Heart left ventricle (tissue), 16 donors: ENCODE measurements around the gene TRIM46. TPM values are rescaled to one million over a fixed set of nuclear protein-coding genes. Genes with fewer than 3 reads are reported as not detected.

ENCODE experiments used
- ATAC-seq, 4 donors: fragments of 200-7000 bp; cut with Tn5 transposase; one replicate each; pipeline ENCODE4 v1.9.1; 2020 to 2022; ENCODE audit warnings: moderate library complexity in 4 of 4, mild to moderate bottlenecking in 3 of 4, moderate number of reproducible peaks in 1 of 4
- DNase-seq, 5 donors: peaks; one replicate each; pipeline ENCODE4 v3.0.0-alpha.2; 2020
- H3K27ac ChIP-seq, 12 donors: fragments of 200-600 bp; sonication (generic) in 4 of 12; one replicate each; pipeline versions ENCODE4 v1.5.0 to v1.8.0; 2016 to 2022; ENCODE audit warnings: mild to moderate bottlenecking in 2 of 12
- H3K27me3 ChIP-seq, 9 donors: fragments of 200-600 bp; sonication (generic) in 2 of 9; one replicate each; pipeline versions ENCODE4 v1.5.1 to v1.8.0; 2016 to 2022; ENCODE audit warnings: mild to moderate bottlenecking in 3 of 9
- H3K36me3 ChIP-seq, 9 donors: fragments of 200-600 bp; sonication (generic) in 2 of 9; one replicate each; pipeline versions ENCODE4 v1.5.0 to v1.8.0; 2018 to 2022; ENCODE audit warnings: mild to moderate bottlenecking in 2 of 9
- H3K4me1 ChIP-seq, 12 donors: fragments of 200-600 bp; sonication (generic) in 4 of 12; one replicate each; pipeline versions ENCODE4 v1.5.0 to v1.8.0; 2016 to 2022; ENCODE audit warnings: mild to moderate bottlenecking in 3 of 12
- H3K4me3 ChIP-seq, 12 donors: fragments of 200-600 bp; sonication (generic) in 4 of 12; one replicate each; pipeline versions ENCODE4 v1.5.0 to v1.8.0; 2017 to 2022; ENCODE audit warnings: mild to moderate bottlenecking in 9 of 12, moderate library complexity in 4 of 12
- H3K9me3 ChIP-seq, 12 donors: fragments of 200-600 bp; sonication (generic) in 4 of 12; one replicate each; pipeline versions ENCODE4 v1.5.0 to v1.8.0; 2016 to 2022; ENCODE audit warnings: mild to moderate bottlenecking in 1 of 12
- CTCF ChIP-seq, 12 donors: fragments of 200-600 bp; sonication (generic) in 4 of 12; IDR thresholded peaks; one replicate each; pipeline versions ENCODE4 v1.5.0 to v1.8.0; 2018 to 2022; ENCODE audit warnings: antibody characterized with exemption in 12 of 12, mild to moderate bottlenecking in 5 of 12
- POLR2A ChIP-seq, 2 donors: fragments of 450-650 bp; IDR thresholded peaks; one replicate each; pipeline ENCODE4 v1.6.1; 2017; ENCODE audit warnings: antibody characterized with exemption in 2 of 2, mild to moderate bottlenecking in 2 of 2, moderate library complexity in 2 of 2
- WGBS, 4 donors: extraction: QIAGEN DNeasy Blood & Tissue Kit in 2 of 4; methylation state at CpG; one replicate each; pipeline versions ENCODE4 v1.1.5 to v1.1.7; 2013 to 2018; 5-methylcytosine and 5-hydroxymethylcytosine counted together
- intact Hi-C, 10 donors: fragments of 100-400 bp; cut with DNase I; formaldehyde crosslinking; loops; one replicate each; pipeline versions ENCODE4 v1.11.1 to v1.14.2; 2022
- polyA plus RNA-seq, 2 donors: library from polyadenylated mRNA; stranded (reverse); fragments of 200-250 nt; gene quantifications; one replicate each; pipeline ENCODE4 v1.2.3, GENCODE V29; 2013
- total RNA-seq, 9 donors: library from RNA; depleted of rRNA in 2 of 9; stranded (reverse); fragments of >200 nt in 2 of 9; fragmentation: NEBNext Ultra II Directional in 3 of 9; extraction: Animal tissue kit (Norgen Biotek cat#: 25700) in 3 of 9; gene quantifications; one replicate each; pipeline versions ENCODE4 v1.1.0 to v1.2.4, GENCODE V29; 2016 to 2023
- donor health status: ischemic (EF 13 %, LVEDD 7.1; RV severe dilation, severe dysfunction).
- donor health status: healthy with polysubstance abuse.
- donor health status: DM: no; HTN: yes; CAD: no.
- donor health status: DM: no; HTN: no; CAD: no.
- donor health status: ischemic (EF 25% LVEDD 6.9; RV normal size, moderate dysfunction).
- donor health status: ischemic (EF 25% LVEDD 5.7; RV mildly dilated, moderate dysfunction).
- donor health status: healthy.
- donor health status: DM: yes; HTN: yes; CAD: no.
- donor health status: ischemic (EF 35%, LVEDD 5.7; RV mildly dilated, moderate dysfunction).
- donor health status: nonischemic (EF 11% LVEDD 7.7; RV severe dilation, severe dysfunction).
- donor health status: DM: yes; HTN: yes; CAD: no.
- donor health status: PGD.
- donor health status: ischemic (EF 29% LVEDD 5.4; RV normal size, mild dysfunction).
- donor health status: nonischemic (EF 23%, LVEDD 6.1; RV moderate dilation, normal function).

The TRIM46 gene
- total and polyA plus RNA-seq, 11 donors = 0.04 to 0.41 (median 0.12) TPM; not detected in 5

- H3K9me3 ChIP-seq = no peaks in the 10 kb centered on the region
- H3K27ac ChIP-seq = no peak overlapping the region
- no peak overlapping the region for H3K4me3 ChIP-seq
- no peak for TF ChIP-seq CTCF (IDR thresholded peaks at IDR 0.05)
- TF ChIP-seq POLR2A (IDR thresholded peaks at IDR 0.05) = no peak
- peaks cover 2 to 26% (median 14%) of the 10 kb centered on the region in 9 donors for H3K27me3 ChIP-seq
- H3K4me1 ChIP-seq = peaks cover 0 to 58% (median 39%) of the 10 kb centered on the region in 12 donors
- ATAC-seq = no peak
- 90 to 96% (median 94%) methylated on average over 7 of the region's 7 CpGs for WGBS, 4 donors
- intact Hi-C loops = loop anchor here in 3 of 10 donors (5.0 to 10.0 kb wide), 3 partner anchors 34 to 424 kb away; partner anchors contain the start of gene SLC50A1 (in 1 of the 3)
- DNase-seq = no peak
- peaks cover 0 to 31% (median 24%) of the 10 kb centered on the region in 9 donors for H3K36me3 ChIP-seq
Observed at GRCh38 chr1:155170806-155171205, 2.8 kb upstream of the TRIM46 start.

GRCh38 chr1:155171836-155172731 lies 1.6 kb upstream of the TRIM46 start:
- H3K36me3 ChIP-seq = peaks cover 0 to 31% (median 24%) of the 10 kb centered on the region in 9 donors
- ATAC-seq (peak in 2 of 4 donors; percentile 11 to 25), DNase-seq (peak in 1 of 5 donors; percentile 13)
- H3K27me3 ChIP-seq = peaks cover under 1 to 28% (median 14%) of the 10 kb centered on the region in 9 donors
- H3K4me3 ChIP-seq = peak overlapping the region; percentile 48 to 98 (median 82)
- WGBS, 4 donors = 34 to 43% (median 42%) methylated on average over 8 of the region's 8 CpGs
- peak overlapping the region in 11 of 12 donors; percentile 87 to 98 (median 94) for H3K27ac ChIP-seq
- TF ChIP-seq POLR2A (IDR thresholded peaks at IDR 0.05) (no peak), CTCF (IDR thresholded peaks at IDR 0.05) (no peak)
- intact Hi-C loops = loop anchor here in 3 of 10 donors (5.0 to 10.0 kb wide), 3 partner anchors 35 to 423 kb away; partner anchors contain the start of gene SLC50A1 (in 1 of the 3)
- peaks cover 0 to 58% (median 28%) of the 10 kb centered on the region in 12 donors for H3K4me1 ChIP-seq
- H3K9me3 ChIP-seq = no peaks in the 10 kb centered on the region

- intact Hi-C loops = loop anchor here in 3 of 10 donors (5.0 to 10.0 kb wide), 3 partner anchors 36 to 422 kb away; partner anchors contain the start of gene SLC50A1 (in 1 of the 3)
- H3K4me1 ChIP-seq = peaks cover 0 to 50% (median 21%) of the 10 kb centered on the region in 12 donors
Observed at GRCh38 chr1:155172732-155173477, 744 bp upstream of the TRIM46 start, which contains the start of gene KRTCAP2. Gene KRTCAP2 (minus strand): TSS chr1:155173304. CDS start chr1:155173224, 80 bp downstream.

More at GRCh38 chr1:155172732-155173477, 744 bp upstream of the TRIM46 start, which contains the start of gene KRTCAP2:
- peak; percentile 86 to 97 (median 93) for TF ChIP-seq CTCF (IDR thresholded peaks at IDR 0.05)
- TF ChIP-seq POLR2A (IDR thresholded peaks at IDR 0.05) = peak in 1 of 2 donors; percentile 74
- DNase-seq = peak; percentile 95 to 98 (median 97)
- H3K27me3 ChIP-seq = peaks cover 0 to 28% (median 14%) of the 10 kb centered on the region in 9 donors
- peak; percentile 79 to 92 (median 90) for ATAC-seq
- H3K4me3 ChIP-seq = peak within 1 kb of the TSS; percentile 48 to 98 (median 82)
- no peaks in the 10 kb centered on the region for H3K9me3 ChIP-seq
- WGBS, 4 donors = 0 to 1% (median 0%) methylated on average over 43 to 57 of the region's 57 CpGs
- H3K36me3 ChIP-seq = peaks cover 0 to 31% (median 24%) of the 10 kb centered on the region in 9 donors
- peak within 1 kb of the TSS; percentile 83 to 98 (median 94) for H3K27ac ChIP-seq
